ENCODE results near the gene KCNG4. TPM values are rescaled to one million over a fixed set of nuclear protein-coding genes. Genes with fewer than 3 reads are reported as not detected.

The KCNG4 gene
- total RNA-seq, 1 donor from 2014 or later = not detected

DNA sequence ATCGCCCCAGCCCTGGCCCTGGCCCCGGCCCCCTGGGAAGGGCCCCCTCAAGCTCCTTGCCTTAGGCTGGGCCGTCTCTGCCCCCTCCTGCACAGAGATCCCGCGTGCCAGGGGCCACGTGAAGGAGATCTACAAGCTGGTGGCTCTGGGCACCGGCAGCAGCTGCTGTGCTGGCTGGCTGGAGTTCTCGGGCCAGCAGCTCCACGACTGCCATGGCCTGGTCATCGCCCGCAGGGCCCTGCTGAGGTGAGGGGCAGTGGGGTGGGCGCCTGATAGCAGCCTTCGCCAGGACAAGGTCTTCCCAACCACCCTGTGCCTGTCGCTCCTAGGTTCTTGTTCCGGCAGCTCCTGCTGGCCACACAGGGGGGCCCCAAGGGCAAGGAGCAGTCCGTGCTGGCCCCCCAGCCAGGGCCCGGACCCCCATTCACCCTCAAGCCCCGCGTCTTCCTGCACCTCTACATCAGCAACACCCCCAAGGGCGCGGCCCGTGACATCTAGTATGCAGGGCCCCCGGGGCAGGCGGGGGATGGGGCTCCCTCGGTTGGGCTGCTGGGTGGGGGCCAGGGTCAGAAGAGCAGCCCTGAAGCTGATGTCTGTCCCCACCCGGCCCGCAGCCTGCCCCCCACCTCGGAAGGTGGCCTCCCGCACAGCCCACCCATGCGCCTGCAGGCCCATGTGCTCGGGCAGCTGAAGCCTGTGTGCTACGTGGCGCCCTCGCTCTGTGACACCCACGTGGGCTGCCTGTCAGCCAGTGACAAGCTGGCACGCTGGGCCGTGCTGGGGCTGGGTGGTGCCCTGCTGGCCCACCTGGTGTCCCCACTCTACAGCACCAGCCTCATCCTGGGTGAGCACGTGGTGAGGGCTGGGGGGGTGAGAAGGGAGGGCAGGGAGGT is 44.4 kb downstream of the KCNG4 start:
- H3K36me3 ChIP-seq (ENCODE audit: control insufficient read depth, insufficient read depth, low read length) = no peaks in the 10 kb centered on the region
- TF ChIP-seq, protein P1, sequence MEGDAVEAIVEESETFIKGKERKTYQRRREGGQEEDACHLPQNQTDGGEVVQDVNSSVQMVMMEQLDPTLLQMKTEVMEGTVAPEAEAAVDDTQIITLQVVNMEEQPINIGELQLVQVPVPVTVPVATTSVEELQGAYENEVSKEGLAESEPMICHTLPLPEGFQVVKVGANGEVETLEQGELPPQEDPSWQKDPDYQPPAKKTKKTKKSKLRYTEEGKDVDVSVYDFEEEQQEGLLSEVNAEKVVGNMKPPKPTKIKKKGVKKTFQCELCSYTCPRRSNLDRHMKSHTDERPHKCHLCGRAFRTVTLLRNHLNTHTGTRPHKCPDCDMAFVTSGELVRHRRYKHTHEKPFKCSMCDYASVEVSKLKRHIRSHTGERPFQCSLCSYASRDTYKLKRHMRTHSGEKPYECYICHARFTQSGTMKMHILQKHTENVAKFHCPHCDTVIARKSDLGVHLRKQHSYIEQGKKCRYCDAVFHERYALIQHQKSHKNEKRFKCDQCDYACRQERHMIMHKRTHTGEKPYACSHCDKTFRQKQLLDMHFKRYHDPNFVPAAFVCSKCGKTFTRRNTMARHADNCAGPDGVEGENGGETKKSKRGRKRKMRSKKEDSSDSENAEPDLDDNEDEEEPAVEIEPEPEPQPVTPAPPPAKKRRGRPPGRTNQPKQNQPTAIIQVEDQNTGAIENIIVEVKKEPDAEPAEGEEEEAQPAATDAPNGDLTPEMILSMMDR (IDR thresholded peaks at IDR 0.05; ENCODE audit: insufficient read depth, low read length, poor library complexity, severe bottlenecking) = no peak
- no peak overlapping the region for H3K4me3 ChIP-seq (ENCODE audit: low read depth, low read length)
- H3K27me3 ChIP-seq (ENCODE audit: control insufficient read depth, insufficient read depth, low read length) = peaks cover 8% of the 10 kb centered on the region
- DNase-seq (ENCODE audit: low read depth) = no peak

DNA sequence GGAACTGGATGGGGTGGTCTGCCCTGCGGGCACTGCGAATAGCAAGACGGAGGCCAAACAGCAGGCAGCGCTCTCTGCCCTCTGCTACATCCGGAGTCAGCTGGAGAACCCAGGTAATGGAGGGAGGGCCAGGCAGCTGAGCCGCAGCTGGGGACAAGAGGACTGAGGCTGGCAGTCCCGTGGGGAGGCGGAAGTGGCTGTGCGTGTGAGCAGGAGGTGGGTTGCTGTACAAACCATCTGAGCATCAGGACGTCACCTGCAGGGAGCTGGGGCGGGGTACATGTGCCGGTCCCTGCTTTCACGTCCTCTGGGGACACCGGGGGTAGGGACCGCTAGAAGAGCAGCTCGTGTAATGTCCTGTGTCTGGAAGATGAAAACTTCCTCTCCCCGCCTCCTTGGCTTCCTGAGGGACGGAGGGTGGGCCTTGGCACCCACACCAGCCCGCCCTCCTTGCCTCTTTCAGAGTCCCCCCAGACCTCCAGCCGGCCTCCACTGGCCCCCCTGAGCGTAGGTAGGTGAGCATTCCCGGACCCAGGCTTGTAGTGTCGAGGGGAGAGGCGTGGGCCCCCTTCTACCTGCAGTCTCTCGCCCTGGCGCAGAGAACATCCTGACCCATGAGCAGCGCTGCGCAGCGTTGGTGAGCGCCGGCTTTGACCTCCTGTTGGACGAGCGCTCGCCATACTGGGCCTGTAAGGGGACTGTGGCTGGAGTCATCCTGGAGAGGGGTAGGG is 45.2 kb downstream of the KCNG4 start:
- H3K4me3 ChIP-seq (ENCODE audit: low read depth, low read length) = no peak overlapping the region
- peaks cover 8% of the 10 kb centered on the region for H3K27me3 ChIP-seq (ENCODE audit: control insufficient read depth, insufficient read depth, low read length)
- TF ChIP-seq, protein P1 (IDR thresholded peaks at IDR 0.05; ENCODE audit: insufficient read depth, low read length, poor library complexity, severe bottlenecking) = peak; percentile 9
- DNase-seq (ENCODE audit: low read depth) = no peak
- no peaks in the 10 kb centered on the region for H3K36me3 ChIP-seq (ENCODE audit: control insufficient read depth, insufficient read depth, low read length)

DNA sequence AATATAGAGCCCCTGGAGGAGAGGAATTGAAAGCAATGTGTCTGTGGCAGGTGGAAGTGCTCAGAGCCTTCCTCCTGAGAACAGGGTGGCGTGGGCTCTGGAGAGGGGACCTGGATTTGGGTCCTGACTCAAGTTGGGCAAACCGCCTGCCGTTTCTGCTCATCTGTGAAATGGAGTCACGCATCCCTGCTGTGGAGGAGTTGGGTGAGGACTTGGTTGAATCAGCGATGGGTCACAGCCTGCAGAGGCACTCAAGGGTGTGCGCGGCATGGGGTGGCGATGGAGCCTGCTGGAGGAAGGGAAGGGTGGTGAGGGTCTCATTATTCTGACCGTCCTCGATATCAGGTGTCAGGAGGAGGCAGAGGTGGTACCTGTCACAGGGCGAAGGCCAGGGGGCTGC is 45.8 kb downstream of the KCNG4 start:
- Histone ChIP-seq H3K27me3 (ENCODE audit: control insufficient read depth, insufficient read depth, low read length) (peaks cover 8% of the 10 kb centered on the region), H3K4me3 (ENCODE audit: low read depth, low read length) (no peak overlapping the region), H3K36me3 (ENCODE audit: control insufficient read depth, insufficient read depth, low read length) (no peaks in the 10 kb centered on the region)
- no peak for DNase-seq (ENCODE audit: low read depth)
- TF ChIP-seq, protein P1 (IDR thresholded peaks at IDR 0.05; ENCODE audit: insufficient read depth, low read length, poor library complexity, severe bottlenecking) = no peak

DNA sequence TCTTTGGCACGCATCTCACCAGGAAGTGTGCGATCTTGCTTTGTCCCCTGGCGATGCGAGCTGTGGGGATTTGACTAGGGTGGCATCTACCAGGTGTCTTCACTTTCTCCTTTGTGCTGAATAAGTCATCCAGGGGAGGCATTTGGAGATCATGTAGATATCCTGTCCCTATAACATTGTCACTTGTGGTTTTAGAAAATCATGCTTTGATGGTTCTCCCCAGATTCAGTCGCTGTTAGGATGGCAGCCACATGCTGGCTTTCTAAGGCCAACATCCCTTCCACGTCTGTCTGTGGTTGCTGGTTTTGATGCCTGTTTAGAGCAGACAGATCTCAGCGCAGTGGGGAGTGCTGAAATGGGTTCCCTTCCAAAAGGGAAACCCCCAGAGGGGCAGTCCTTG is 46.3 kb downstream of the KCNG4 start:
- Histone ChIP-seq H3K36me3 (ENCODE audit: control insufficient read depth, insufficient read depth, low read length) (no peaks in the 10 kb centered on the region), H3K27me3 (ENCODE audit: control insufficient read depth, insufficient read depth, low read length) (peaks cover 8% of the 10 kb centered on the region), H3K4me3 (ENCODE audit: low read depth, low read length) (no peak overlapping the region)
- no peak for DNase-seq (ENCODE audit: low read depth)
- TF ChIP-seq, protein P1 (IDR thresholded peaks at IDR 0.05; ENCODE audit: insufficient read depth, low read length, poor library complexity, severe bottlenecking) = no peak

DNA sequence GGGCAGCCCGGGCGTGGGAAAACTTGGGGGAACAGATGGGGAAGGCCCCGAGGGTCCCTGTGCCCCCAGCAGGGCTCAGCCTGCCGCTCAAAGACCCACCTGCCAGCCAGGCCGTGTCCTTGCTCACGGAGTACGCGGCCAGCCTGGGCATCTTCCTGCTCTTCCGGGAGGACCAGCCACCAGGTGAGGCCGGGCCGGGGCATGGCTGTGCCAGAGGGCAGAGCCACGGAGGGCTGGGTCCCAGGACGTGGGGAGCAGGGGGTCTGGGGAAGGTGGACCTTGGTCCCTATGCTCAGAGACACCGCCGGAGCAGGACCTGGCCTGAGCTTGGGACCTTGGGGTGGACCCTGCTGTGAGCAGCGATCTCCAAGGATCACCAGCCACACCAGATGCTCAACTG is 48.3 kb downstream of the KCNG4 start:
- no peak for DNase-seq (ENCODE audit: low read depth)
- no peaks in the 10 kb centered on the region for H3K36me3 ChIP-seq (ENCODE audit: control insufficient read depth, insufficient read depth, low read length)
- TF ChIP-seq, protein P1 (IDR thresholded peaks at IDR 0.05; ENCODE audit: insufficient read depth, low read length, poor library complexity, severe bottlenecking) = no peak
- no peak overlapping the region for H3K4me3 ChIP-seq (ENCODE audit: low read depth, low read length)
- H3K27me3 ChIP-seq (ENCODE audit: control insufficient read depth, insufficient read depth, low read length) = peaks cover 5% of the 10 kb centered on the region

All from kidney epithelial cell (primary cell).